NCI-H1092 treated with DMSO at 0.1 percent for 48 hours (cell line): ENCODE data around the gene RBM6.
"Not testable (repeated sequence)": the region's sequence is repeated elsewhere in the genome, so short reads cannot be mapped to it uniquely, and the experiment has no call there.

ENCODE experiments used
- DNase-seq: peaks from one replicate; lab custom pipeline; 2025; lab: John Stamatoyannopoulos, UW

Gene RBM6

DNA sequence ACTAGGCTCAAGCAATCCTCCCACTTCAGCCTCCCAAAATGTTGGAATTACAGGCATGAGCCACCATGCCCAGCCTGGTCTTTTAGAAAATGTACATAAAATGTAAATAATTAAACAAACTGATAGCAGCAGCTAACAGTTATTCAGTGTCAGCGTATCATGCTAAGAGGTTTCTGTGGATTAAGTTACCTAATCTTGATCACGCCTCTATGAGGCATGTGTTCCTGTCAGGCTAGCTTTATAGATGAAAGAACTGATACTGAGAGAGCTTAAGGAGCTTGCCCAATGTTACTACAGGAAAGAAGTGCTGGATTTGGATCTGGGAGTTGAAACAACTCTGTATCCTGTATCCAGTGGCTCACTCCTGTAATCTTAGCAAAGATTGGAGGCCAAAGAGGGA, 25.0 kb upstream of the RBM6 start:
- no peak for DNase-seq

DNA sequence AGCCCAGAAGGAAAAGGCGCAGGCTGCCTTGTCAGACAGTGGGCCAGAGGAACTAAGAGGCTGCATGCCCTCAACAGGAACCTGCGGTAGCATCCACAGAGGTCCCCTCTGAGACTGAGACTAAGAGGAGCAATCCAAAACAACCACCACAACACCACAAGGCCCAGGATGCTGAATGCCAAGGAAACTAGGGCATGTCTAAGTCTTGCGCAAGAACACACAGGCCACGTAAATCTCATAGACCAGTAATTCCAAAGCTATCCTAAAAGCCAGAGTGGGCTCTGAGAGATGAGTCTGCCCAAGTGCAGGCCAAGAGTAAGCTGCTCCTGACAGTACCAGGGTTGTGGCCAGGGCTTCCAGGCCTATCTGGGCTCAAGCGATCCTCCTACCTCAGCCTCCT, 23.3 kb upstream of the RBM6 start:
- no peak for DNase-seq

DNA sequence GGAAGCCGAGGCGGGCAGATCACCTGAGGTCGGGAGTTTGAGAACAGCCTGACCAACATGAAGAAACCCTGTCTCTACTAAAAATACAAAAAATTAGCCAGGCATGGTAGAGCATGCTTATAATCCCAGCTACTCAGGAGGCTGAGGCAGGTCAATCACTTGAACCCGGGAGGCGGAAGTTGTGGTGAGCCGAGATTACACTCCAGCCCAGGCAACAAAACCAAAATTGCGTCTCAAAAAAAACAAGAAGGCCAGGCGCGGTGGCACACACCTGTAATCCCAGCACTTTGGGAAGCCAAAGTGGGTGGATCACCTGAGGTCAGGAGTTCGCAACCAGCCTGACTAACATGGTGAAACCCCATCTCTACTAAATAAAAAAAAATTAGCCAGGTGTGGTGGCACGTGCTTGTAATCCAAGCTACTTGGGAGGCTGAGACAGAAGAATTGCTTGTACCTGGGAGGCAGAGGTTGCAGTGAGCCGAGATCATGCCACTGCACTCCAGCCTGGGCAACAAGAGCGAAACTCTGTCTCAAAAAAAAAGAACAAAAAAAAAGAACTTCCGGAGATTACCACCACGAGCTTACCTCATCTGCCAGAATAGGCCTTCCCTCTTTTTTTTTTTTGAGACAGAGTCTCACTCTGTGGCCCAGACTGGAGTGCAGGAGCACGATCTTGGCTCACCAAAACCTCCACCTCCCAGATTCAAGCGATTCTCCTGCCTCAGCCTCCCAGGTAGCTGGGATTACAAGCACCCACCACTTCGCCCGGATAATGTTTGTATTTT, 22.0 kb upstream of the RBM6 start:
- not testable (repeated sequence) for DNase-seq

DNA sequence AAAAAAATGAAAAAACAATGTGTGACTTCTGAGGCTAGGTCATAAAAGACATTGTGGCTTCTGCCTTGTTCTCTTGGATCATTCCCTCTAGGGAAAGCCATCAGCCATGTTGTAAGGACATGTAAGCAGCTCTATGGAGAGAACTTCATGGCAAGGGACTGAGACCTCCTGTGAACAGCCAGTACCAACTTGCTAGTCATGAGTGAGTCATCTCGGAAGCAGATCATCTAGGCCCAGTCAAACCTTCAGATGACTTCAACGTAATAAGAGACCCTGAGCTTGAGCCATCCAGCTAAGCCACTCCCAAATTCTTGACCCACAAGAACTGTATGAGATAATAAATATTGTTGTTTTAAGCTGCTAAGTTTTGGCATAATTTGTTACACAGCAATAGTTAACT, 15.3 kb upstream of the RBM6 start:
- DNase-seq: no peak

DNA sequence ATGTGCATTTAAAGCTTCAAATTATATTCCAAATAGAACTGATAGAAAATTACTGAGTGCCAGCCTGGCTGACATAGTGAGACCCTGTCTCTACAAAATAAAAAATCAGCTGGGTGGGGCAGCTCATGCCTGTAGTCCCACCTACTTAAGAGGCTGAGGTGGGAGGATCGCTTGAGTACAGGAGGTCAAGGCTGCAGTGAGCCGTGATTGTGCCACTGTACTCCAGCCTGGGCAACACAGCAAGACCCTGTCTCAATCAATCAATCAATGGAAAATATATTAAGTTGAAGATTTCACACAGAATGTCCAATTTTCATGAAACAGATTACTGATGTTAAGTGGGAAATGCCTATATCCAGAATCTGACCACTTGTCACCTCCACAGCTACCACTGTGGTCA, 14.5 kb upstream of the RBM6 start:
- DNase-seq: no peak

DNA sequence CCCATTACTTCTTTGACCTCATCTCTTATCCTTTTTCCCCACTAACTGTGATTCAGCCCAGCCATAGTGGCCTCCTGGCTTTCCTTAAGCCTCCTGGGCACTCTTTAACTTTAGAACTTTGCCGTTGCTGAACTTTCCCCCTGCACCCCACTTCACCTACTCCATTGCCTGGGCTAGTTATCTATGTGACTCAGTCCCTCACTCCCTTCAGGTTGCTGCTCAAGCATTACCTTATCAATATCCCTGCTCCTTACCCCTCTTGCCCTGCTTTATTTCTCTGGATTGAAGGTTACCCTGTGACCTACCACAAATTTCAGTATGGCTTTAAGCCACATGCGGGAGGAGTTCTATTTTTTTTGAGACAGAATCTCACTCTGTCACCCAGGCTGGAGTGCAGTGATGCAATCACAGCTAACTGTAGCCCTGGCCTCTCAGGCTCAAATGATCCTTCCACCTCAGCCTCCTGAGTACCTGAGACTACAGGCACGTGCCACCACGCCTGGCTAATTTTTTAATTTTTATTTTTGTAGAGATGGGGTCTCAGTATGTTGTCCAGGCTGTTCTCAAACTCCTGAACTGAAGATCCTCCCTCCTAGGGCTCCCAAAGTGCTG, 13.7 kb upstream of the RBM6 start:
- DNase-seq: no peak

DNA sequence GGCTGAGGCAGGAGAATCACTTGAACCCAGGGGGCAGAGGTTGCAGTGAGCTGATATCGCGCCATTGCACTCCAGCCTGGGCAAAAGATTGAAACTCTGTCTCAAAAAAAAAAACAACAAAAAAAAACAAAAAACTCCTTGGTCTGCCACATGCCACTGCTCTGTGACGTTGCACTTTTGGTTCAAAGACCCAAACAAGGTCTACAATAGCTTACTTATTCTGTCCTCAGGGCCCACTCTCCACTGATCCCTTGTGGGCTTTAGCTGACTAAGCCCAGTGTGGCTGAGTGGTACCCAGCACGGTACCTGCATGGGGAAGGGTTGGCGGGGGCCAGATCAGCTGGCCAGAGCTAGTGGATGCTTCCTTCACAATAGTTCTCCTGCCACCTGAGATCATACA, 12.2 kb upstream of the RBM6 start:
- DNase-seq: no peak

DNA sequence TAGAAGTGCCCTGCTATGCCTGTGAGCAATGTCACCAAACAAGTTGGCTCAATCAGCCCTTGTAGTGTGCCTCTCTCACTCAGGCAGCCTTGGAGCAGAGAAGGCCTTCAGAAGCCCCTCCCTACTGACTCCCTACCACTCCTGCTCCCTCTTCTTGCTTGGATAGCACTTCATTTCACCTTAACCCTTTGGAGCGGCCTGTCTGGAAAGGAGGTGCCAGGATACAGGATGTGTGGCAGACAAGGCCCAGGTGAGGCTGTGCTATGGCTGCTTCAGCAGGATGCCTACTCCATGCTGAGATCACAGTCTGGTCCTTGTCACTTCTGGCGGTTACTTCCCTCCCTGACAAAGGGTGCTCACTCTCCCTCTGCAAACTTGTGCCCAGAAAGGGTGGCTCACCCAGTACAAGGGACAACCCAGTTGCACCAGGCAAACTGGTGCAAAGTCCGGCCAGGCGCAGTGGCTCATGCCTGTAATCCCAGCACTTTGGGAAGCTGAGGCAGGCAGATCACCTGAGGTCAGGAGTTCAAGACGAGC, 11.4 kb upstream of the RBM6 start:
- no peak for DNase-seq

DNA sequence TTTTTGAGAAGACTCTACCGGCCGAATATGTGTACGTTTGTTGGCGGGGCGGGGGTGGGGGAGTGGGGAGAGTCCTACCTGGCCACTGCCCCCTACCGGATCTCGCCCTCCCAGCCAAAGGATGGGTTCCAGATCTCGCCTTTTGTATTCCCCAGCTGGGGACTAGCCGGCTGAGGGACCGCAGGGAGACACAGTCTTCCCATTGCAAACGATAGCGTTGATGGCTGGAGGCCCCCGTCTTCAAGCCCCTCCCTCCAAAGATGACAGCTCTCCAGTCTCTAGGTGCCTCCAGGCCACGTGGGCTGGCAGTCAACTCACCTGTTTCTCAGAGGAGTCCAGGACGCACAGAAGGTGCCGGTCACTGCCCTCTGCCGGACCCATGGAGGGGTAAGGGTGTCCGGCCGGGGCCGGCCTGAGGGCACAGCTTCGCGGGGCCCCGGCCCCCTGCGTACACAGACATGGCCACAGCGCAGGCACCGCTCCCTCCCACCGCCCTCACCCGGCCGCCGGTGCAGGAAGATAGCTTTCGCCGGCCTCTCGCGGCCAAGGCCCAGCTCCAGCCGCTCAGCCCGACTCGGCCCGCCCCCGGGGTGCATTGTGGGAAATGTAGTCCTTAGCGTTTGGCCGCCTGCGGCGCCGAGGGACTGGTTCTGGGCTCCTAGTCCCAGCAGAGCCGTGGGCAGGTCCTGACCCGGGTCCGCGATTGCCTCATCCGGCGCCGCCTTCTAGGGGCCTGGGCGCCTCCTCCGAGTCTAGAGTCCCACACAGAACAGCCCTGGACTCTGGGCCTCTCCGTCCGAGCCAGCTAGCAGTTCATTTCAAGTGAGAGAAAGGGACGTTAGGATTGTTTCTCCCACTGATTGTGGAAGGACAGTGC, 10.4 kb upstream of the RBM6 start, which contains the start of gene MON1A:
TSS of gene MON1A (minus strand) at position 521 of the 877 bp plus-strand sequence. CDS start 16,465 bp downstream, outside the sequence.
- DNase-seq: peak; percentile 74

DNA sequence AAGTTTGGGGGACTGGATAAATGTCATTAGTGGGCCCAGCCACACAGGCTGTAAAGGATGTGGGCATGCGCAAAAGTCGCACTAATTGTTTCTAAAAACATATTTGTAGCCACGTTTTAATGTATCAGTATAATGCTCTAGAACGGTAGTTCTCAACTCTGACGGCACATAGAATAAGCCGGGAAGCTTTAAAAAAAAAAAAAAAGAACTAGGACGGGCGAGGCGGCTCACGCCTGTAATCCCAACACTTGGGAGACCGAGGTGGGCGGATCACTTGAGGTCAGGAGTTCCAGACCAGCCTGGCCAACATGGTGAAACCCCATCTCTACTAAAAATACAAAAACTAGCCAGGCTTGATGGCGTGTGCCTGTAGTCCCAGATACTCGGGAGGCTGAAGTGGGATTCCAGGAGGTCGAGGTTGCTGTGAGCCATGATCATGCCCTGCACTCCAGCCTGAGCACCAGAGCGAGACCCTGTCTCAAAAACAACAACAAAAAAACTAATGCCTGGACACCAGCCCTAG, 9.7 kb upstream of the RBM6 start:
- DNase-seq: no peak

DNA sequence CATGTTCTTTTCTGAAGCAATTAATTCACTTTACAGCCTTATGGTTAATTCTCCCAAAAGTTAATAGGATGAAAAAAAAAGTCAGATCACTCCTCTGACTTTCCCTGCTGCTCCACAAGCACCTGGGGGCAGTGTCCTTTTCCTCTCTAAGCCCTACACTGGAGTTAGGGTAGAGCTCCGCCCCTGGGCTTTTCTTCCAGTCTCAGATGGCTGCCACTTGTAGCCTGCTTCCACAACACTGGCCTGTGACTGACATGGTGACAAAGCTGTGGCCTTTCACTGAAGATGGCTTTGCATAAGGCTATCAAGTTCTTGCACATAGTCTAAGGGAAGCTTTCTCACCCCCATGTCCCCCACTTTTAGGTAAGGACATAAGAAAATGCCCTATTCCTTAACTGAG, 9.0 kb upstream of the RBM6 start:
- no peak for DNase-seq

DNA sequence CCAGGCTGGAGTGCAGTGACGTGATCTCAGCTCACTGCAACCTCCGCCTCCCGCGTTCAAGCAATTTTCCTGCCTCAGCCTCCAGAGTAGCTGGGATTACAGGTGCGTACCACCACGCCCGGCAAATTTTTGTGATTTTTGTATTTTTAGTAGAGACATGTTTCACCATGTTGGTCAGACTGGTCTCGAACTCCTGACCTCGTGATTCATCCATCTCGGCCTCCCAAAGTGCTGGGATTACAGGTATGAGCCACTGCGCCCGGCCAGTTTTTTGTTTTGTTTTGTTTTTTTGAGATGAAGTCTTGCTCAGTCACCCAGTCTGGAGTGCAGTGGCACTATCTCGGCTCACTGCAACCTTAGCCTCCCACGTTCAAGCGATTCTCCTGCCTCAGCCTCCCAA, 7.7 kb upstream of the RBM6 start:
- DNase-seq: not testable (repeated sequence)

DNA sequence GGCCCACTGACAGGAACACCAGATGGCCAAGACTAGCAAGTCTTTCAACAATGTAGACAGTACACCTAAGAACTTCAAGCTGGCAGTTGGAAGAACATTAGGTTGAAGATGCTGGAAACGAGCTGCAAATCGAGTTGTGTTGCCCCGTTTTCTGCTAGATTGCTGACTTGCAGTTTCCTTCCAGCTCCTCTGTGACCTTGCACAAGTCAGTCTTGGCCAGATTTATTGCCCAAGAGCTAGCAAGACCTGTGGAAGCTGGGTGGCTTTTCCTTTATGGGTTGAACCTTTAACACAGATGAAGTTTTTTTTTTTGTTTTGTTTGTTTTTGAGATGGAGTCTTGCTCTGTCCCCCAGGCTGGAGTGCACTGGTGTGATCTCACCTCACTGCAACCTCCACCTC, 2.9 kb upstream of the RBM6 start:
- no peak for DNase-seq

DNA sequence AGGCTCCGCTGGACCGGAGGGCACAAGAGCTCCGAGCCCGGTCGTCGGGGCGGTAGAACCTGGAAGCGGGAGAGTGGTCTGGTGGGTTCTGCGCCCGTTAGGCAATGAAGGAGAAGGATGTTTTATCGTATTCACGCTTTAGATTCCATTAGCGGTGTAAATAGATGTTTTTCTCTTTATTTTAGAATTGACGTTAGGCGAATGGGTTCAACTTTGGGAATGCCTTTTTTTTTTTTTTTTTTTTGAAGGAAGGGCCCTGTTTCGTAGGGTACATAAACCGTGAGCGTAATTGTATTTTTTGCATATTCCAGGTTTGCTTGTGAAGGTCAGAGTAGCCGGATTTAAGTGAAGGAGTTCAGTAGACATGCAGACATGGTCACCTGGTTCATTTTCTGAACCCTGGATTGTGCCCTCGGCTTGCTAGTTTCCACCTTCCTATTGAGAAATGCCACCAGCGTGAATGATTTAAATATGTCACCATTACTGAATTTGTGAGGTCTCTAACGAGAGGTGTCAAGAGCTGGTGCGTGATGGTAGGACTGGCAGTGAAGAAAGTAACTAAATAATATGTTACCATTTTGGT, 808 bp downstream of the RBM6 start:
- DNase-seq: no peak

DNA sequence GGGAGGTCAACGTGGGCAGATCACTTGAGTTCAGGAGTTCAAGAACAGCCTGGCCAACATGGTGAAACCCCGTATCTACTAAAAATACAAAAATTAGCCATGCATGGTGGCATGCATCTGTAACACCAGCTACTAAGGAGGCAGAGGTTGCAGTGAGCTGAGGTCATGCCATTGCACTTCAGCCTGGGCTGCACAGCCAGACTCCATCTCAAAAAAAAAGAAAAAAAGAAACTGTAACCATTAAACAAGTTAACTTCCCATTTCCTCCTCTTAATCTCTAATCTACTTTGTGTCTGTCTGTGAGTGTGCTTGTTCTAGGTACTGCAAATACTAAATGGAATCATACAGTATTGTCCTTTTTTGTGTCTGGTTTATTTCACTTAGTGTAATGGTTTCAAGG, 2.7 kb downstream of the RBM6 start:
- no peak for DNase-seq

DNA sequence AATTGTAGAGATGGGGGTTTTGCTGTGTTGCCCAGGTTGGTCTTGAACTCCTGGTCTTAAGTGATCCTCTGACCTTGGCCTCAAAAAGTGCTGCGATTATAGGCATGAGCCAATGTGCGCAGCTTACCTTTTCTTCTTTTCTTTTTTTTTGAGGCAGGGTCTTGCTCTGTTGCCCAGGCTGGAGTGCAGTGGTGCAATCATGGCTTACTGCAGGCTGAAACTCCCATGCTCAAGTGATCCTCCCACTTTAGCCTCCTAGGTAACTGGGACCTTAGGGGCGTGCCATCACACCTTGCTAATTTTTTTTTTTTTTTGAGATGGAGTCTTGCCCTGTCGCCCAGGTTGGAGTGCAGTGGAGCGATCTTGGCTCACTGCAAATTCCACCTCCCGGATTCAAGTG, 13.0 kb downstream of the RBM6 start:
- DNase-seq: no peak

DNA sequence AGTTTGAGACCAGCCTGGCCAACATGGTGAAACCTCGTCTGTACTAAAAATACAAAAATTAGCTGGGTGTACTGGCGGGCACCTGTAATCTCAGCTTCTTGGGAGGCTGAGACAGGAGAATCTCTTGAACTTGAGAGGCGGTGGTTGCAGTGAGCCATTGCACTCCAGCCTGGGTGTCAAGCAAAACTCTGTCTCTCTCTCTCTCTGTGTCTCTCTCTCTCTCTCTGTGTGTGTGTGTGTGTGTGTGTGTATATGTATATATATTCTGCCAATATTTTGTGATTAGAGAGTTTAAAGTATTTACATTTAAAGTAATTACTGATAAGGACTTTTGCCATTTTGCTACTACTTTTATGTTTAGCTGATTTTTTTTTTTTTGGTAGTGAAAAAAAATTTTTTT, 15.7 kb downstream of the RBM6 start:
- DNase-seq: no peak

DNA sequence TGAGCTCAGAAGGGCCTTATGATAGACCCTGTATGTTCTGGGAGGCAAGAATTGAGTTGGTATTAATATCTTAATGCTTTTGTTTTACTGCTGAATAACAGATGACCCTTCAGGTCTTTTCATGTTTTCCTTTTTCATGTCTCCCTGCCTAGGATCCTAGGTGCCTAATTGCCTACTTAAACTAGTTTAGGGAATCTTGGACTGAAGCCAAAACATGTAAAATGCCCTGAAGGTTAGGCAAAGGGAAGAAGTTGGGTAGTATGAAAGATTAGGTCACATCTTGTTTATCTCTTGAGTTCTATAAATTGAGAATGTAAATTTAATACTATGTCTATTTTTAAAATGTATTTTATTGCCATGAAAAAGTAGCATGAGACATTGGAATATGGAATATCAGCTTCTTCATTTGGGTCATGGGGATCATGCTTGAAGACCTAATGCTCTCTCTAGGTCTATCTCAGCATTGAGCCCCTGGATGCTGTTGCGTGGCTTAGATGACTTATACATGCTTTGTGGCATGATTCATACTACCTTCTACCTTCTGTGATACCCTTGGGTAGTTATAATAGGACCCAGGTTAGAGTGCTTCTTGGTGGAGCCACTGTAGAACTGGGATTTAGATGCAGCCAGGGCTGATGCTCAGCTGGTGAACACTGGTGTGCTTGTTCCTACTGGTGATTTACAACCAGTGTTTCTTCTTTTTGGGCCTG, 26.4 kb downstream of the RBM6 start:
- DNase-seq: no peak

DNA sequence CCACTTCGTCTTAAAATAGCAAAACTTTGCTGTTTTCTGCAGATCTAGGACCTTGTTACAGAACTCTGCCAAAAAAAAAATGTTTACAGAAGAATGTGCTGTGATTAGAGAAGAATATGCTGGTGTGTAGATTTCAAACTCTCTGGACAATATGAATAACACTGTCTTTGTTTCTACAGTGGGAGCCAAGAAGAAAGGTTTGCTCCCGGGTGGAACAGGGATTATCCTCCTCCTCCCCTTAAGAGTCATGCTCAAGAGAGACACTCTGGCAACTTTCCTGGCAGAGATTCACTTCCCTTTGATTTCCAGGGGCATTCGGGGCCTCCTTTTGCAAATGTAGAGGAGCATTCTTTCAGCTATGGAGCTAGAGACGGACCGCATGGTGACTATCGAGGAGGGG, 27.3 kb downstream of the RBM6 start:
- no peak for DNase-seq

DNA sequence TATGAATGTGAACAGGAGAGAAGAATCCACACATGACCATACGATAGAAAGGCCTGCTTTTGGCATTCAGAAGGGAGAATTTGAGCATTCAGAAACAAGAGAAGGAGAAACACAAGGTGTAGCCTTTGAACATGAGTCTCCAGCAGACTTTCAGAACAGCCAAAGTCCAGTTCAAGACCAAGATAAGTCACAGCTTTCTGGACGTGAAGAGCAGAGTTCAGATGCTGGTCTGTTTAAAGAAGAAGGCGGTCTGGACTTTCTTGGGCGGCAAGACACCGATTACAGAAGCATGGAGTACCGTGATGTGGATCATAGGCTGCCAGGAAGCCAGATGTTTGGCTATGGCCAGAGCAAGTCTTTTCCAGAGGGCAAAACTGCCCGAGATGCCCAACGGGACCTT, 28.4 kb downstream of the RBM6 start:
- no peak for DNase-seq

DNA sequence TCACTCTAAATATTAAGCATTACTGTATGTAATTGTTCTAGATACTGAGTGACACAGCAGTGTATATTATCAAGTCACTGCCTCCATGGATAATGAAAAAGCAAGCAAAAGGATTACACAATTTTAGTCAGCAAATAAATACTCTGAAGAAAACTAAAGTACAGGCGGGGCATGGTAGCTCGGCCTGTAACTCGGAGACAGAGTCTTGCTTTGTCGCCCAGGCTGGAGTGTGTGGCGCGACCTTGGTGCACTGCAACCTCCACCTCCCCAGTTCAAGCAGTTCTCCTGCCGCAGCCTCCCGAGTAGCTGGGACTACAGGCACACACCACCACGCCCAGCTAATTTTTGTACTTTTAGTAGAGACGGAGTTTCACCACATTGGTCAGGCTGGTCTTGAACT, 32.7 kb downstream of the RBM6 start:
- no peak for DNase-seq
